ENCODE data around the gene SNCG.
"Not testable (repeated sequence)": the region's sequence is repeated elsewhere in the genome, so short reads cannot be mapped to it uniquely, and the experiment has no call there.

SNCG gene

GRCh38 chr10:86945361-86946212 lies 12.8 kb upstream of the SNCG start:
- no peak for DNase-seq (ENCODE audit: low read depth)

- DNase-seq (ENCODE audit: low read depth), result no peak
Observed at GRCh38 chr10:86946213-86947155, 11.9 kb upstream of the SNCG start.

- not testable (repeated sequence) for DNase-seq (ENCODE audit: low read depth)
Observed at GRCh38 chr10:86947806-86948205, 10.6 kb upstream of the SNCG start.

GRCh38 chr10:86950349-86950748 lies 8.1 kb upstream of the SNCG start:
- no peak for DNase-seq (ENCODE audit: low read depth)

GRCh38 chr10:86951184-86951761 lies 7.1 kb upstream of the SNCG start:
- no peak for DNase-seq (ENCODE audit: low read depth)

- no peak for DNase-seq (ENCODE audit: low read depth)
Observed at GRCh38 chr10:86952106-86952505, 6.3 kb upstream of the SNCG start.

GRCh38 chr10:86952697-86953096 lies 5.7 kb upstream of the SNCG start:
- not testable (repeated sequence) for DNase-seq (ENCODE audit: low read depth)

- DNase-seq (ENCODE audit: low read depth), result peak; percentile 91
Observed at GRCh38 chr10:86953747-86954680, 4.4 kb upstream of the SNCG start.

- DNase-seq (ENCODE audit: low read depth), result no peak
Observed at GRCh38 chr10:86954681-86955500, 3.5 kb upstream of the SNCG start.

GRCh38 chr10:86955501-86956194 lies 2.8 kb upstream of the SNCG start:
- no peak for DNase-seq (ENCODE audit: low read depth)

GRCh38 chr10:86956195-86956847 lies 2.1 kb upstream of the SNCG start:
- no peak for DNase-seq (ENCODE audit: low read depth)

GRCh38 chr10:86956848-86957448 lies 1.5 kb upstream of the SNCG start:
- no peak for DNase-seq (ENCODE audit: low read depth)

- peak; percentile 74 for DNase-seq (ENCODE audit: low read depth)
Observed at GRCh38 chr10:86957471-86958115, 806 bp upstream of the SNCG start, which contains the start of gene MMRN2. MMRN2 (minus strand) TSS chr10:86957615; CDS start chr10:86957541, 74 bp downstream.

GRCh38 chr10:86958901-86959736 lies 720 bp downstream of the SNCG start:
- peak; percentile 87 for DNase-seq (ENCODE audit: low read depth)

- no peak for DNase-seq (ENCODE audit: low read depth)
Observed at GRCh38 chr10:86959737-86960002, 1.3 kb downstream of the SNCG start.

- DNase-seq (ENCODE audit: low read depth), result peak; percentile 78
Observed at GRCh38 chr10:86960003-86960862, 1.8 kb downstream of the SNCG start.

Data from CMK (cell line).